Measurements from ENCODE around the gene ZFHX3.

- no peak for TF ChIP-seq CTCF (IDR thresholded peaks at IDR 0.05)
- TF ChIP-seq POLR2A (IDR thresholded peaks at IDR 0.05): no peak
Observed at GRCh38 chr16:72740347-72740746, 307.6 kb downstream of the ZFHX3 start.

All from heart left ventricle (tissue), 13 donors.